ENCODE data around the gene INPP5A.
"Not testable (repeated sequence)": the region's sequence is repeated elsewhere in the genome, so short reads cannot be mapped to it uniquely, and the experiment has no call there.

INPP5A gene

DNA sequence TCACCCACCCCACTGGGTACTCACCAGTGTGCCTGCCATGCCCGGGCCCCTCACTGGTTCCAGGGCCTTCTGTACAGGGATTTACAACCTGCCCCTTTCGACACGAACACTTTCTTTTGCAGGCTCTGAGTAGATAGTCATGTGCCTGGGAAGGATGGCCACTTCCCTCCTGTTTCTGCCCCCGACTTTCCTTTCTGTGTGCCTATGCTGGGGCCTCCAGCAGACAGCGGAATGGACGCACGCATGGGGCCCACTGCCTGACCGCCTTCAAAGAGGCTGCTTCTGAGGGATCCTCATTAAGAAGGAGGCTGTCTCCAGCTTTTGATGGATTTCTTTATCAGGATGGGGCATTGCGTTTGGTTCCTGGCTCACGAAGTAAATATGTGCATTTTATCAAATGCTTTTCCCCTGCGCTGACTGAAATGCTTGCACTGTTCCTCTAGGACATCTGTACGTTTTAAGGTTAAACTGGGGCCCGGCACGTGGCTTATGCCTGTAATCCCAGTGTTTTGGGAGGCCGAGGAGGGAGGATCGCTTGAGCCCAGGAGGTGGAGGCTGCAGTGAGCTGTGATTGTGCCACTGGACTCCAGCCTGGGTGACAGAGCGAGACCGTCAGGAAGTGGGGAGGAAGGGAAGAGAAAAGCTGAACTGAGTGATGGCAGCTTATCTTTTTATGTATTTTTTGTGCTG lies 277.7 kb downstream of the INPP5A start:
- DNase-seq (ENCODE audit: low read depth), result no peak

DNA sequence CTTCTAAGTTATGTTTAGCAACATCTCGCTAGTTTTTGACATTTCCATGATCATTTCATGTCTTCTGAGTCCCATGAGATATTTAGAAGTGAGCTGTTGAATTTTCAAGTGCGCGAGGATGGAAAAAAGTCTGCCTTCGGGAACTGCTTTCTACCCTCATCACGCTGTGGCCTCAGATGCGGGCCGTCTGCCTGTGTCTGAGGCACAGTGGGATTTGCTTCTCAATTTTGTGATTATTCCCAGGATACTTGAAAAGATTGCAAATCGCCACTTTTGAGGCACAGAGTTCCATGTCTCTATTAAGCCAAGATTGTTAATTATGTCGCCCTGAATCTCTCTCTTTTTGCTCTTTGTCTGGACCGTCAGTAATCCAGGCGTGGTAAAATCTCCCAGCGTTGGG lies 279.1 kb downstream of the INPP5A start:
- no peak for DNase-seq (ENCODE audit: low read depth)

DNA sequence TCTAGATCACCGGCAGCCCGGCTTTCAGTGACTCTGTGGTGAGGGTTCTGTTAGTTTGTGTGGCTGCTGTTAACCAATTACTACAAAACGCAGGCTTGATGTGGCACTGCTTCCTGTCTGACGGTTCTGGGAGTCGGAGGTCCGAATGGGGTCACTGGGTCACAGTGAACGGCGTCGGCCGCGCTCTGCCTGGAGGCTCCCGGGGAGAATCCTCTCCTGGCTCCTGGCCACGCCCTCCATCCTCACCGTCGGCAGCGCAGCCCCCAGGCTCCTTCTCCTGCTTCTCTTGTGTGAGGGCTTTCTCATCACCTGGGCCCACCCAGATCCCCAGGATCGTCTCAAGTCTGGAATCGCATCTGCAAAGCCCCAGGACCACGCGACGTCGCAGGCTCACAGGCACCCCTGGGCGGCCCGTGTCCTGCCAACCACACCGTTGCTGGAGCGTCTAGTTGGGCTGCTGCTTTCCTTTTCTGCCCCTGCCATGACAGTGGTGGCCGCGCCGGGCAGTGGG lies 280.2 kb downstream of the INPP5A start:
- no peak for DNase-seq (ENCODE audit: low read depth)

DNA sequence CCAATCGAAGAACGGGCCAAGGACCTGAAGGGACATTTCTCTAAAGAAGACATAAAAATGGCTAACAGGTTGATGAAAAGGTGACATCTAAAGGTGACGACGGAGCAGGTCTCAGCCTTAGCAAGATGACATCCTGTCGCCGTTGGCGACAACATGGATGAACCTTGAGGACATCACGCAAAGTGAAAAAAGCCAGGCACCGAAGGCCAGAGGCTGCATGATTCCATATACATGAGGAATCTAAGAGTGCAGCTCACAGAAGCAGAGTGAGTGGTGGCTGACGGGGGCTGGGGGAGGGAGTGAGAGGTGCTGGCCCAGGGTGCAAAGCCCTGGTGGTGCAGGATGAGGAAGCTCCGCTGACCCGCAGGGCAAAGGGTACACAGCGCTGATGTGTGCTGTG lies 282.5 kb downstream of the INPP5A start:
- no peak for DNase-seq (ENCODE audit: low read depth)

DNA sequence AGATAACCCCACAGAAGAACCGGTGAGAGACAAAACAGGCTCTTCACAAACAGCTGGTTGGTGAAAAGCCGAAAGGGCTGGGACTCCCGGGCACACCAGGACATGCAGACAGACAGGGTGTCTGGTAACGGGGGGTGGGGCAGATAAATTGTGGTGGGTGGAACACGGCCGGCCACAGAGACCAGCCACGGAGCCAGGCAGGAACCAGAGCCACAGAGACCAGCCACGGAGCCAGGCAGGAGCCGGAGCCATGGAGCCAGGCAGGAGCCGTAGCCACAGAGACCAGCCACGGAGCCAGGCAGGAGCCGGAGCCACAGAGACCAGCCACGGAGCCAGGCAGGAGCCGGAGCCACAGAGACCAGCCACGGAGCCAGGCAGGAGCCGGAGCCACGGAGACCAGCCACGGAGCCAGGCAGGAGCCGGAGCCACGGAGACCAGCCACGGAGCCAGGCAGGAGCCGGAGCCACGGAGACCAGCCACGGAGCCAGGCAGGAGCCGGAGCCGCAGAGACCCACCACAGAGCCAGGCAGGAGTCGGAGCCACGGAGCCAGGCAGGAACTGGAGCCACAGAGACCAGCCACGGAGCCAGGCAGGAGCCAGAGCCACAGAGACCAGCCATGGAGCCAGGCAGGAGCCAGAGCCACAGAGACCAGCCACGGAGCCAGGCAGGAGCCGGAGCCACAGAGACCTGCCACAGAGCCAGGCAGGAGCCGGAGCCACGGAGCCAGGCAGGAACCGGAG lies 288.4 kb downstream of the INPP5A start:
- DNase-seq (ENCODE audit: low read depth), result not testable (repeated sequence)

DNA sequence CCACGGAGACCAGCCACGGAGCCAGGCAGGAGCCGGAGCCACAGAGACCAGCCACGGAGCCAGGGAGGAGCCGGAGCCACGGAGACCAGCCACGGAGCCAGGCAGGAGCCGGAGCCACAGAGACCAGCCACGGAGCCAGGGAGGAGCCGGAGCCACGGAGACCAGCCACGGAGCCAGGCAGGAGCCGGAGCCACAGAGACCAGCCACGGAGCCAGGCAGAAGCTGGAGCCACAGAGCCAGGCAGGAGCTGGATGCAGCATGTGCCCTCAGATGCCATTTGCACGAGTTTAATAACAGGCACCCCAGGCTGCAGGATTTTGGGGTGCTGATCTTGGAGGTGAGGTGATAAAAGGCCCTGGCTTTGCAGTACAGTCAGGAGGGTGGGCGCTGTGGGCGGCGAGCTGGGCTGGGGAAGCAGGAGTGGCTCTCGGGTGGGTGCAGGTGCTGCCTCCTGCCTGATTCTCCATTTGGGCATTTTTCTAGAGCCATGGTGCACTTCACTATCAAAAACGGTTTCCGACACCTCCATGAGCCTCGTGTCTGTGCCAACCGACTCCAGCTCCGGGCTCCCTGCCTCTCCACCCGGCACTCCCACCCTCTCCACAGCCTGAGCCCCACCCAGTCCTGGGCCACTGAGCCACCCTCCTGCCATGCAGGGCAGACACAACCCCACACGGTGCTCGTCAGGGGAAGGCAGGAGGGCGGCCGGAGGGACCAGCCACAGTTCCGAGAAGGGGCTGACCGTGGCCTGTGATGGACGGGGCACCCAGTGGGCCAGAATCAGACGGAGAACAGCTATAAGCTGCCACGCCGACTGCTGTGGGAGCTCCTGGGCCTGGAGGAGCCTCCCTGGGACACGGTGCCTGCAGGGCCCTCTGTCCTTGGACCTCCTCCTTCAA lies 289.2 kb downstream of the INPP5A start:
- DNase-seq (ENCODE audit: low read depth), result no peak

DNA sequence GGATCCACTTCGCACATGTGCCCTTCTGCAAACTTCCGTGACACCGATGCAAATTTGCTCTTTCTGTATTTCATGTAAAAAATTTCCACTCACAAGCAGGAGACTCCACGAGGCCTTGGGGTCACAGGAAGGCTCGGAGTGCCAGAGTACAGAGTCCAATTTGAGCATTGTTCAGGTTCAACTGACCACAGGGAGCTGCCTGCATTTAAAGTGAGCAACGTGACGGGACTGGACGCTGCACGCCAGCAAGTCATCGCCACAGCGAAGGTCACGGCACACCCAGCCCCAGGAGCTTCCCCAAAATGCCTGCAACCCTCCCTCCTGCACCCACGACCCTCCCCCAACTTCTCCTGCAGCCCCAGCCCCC lies 289.8 kb downstream of the INPP5A start:
- no peak for DNase-seq (ENCODE audit: low read depth)

DNA sequence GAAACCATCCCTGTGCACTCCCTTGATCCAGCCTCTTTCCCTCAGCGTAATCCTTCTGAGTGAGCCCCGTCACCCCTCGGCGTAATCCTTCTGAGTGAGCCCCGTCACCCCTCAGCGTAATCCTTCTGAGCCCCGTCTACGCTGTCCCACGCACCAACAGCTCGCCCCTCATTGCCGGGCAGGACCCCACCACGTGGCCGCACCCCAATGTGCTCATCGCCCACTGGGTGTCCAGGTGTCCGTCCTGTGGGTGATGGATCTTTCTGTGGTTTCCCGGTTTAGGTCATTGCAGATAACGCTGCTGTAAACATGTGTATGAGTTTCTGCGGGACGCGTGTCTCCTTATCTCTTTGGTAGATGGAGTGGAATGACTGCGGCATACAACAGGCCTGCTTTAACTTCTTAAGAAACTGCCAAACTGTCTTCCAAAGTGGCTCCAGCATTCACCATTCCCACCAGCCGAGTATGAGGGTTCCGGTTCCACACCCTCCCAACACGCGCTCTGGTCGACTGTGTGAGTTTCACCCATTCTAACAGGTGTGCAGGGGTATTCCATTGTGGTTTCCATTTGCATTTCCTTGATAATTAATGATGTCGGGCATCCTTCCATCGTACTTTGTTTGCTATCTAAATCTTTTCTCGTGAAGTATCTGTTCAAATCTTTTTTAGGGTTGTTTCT lies 290.4 kb downstream of the INPP5A start:
- no peak for DNase-seq (ENCODE audit: low read depth)

DNA sequence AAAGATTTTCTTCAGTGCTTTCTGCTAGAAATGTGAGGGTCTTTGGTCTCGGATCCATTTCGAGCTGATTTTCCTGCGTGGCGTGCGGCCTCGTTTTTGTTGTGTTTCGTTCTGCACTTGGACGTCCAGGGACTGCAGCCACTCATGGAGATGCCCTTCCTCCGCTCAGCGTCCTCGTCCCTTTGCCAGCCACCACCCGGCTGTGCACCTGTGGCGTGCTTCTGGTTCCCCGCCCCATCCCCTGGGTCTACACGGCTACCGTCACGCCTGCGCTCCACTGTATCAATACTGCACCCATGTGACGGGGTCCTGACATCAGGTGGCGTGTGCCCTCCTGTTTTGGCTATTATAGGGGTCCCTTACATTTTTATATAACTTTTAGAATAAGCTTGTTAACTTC lies 291.1 kb downstream of the INPP5A start:
- no peak for DNase-seq (ENCODE audit: low read depth)

DNA sequence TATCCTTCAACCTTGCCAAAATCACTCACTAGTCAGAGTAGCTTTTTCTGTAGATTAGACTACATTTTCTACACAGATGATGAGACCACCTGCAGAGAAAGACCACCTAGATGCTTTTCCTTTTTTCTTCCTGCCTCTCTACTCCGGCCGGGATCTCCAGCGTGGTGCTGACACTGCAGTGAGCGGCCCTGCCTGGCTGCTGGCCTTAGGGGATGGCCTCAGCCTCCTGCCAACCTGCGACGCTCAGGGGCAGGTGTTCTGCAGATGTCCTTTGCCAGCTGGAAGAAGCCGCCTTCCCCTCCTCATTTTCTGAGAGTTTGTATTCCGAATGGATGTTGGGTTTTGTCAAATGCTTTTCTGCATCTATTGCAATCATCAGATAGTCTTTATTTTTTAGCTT lies 291.8 kb downstream of the INPP5A start:
- DNase-seq (ENCODE audit: low read depth), result no peak

DNA sequence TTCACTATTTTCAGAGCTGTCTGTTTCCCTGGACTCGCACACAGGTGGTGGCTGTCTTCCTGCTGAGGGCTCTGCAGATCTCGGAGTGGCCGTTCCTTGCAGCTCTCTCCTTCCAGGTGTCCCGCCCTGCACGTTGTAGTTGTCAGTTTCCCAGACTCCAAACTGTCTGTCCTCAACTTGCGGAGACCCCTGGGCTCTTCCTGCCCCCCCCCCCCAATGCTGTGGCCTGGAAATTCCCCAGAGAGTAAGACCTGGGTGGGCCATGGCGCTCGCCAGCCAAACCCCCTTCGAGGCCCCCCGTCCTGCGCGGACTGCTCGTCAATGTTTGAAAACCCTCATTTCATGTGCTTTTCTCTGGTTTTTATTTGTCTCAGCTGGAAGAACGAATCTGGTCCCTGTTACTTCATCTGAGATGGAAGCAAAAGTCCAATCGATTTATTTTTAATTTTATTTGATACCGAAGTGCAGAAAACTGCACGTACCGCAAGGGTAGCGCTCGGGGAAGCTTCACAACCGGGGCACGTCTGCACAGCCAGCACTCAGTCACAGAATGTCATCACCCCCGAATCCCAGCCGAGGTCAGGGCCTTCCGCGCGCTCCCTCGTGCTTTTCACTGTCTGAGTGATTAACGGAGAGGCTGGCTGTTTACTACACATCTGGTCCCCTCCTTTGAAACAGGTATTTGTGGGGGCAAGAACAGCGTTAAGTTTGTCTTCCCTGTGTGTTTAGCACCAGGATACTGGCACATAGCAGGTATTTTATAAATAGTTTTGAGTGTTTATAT lies 294.8 kb downstream of the INPP5A start:
- DNase-seq (ENCODE audit: low read depth), result no peak
